Measurements from ENCODE around the gene ZNF853. TPM values are rescaled to one million over a fixed set of nuclear protein-coding genes. Genes with fewer than 3 reads are reported as not detected.

ZNF853 gene
- total RNA-seq, 1 donor from 2014 or later, result 4.9 TPM

- no peak overlapping the region for H3K27ac ChIP-seq (ENCODE audit: low read depth, low read length)
- TF ChIP-seq EZH2 (IDR thresholded peaks at IDR 0.05; ENCODE audit: insufficient read depth, low read length) (no peak), CTCF (IDR thresholded peaks at IDR 0.05; ENCODE audit: insufficient read depth, low read depth, low read length) (no peak)
- peaks cover 28% of the 10 kb centered on the region for H3K36me3 ChIP-seq (ENCODE audit: insufficient read depth, low read length)
- no peak overlapping the region for H3K9ac ChIP-seq (ENCODE audit: low read length)
- H3K9me3 Mint-ChIP-seq (ENCODE audit: unreplicated experiment), result no peaks in the 10 kb centered on the region
- no peak overlapping the region for H3K4me3 ChIP-seq (ENCODE audit: insufficient read depth, low read depth, low read length)
- H3K4me1 ChIP-seq (ENCODE audit: insufficient read depth, low read length), result no peaks in the 10 kb centered on the region
- no peak overlapping the region for H3K4me3 Mint-ChIP-seq (ENCODE audit: unreplicated experiment)
- H3K9me3 ChIP-seq (ENCODE audit: insufficient read depth, low read depth, low read length), result no peaks in the 10 kb centered on the region
- no peak overlapping the region for H3K4me2 ChIP-seq (ENCODE audit: low read length)
- no peak overlapping the region for H3K27ac Mint-ChIP-seq (ENCODE audit: unreplicated experiment)
- no peaks in the 10 kb centered on the region for H3K27me3 Mint-ChIP-seq (ENCODE audit: low read depth, unreplicated experiment)
- H3K4me1 Mint-ChIP-seq (ENCODE audit: low read depth, unreplicated experiment), result no peaks in the 10 kb centered on the region
- no peaks in the 10 kb centered on the region for H3K79me2 ChIP-seq (ENCODE audit: insufficient read depth, low read length)
- no peak overlapping the region for H2AFZ ChIP-seq (ENCODE audit: low read depth, low read length)
- no peaks in the 10 kb centered on the region for H3K27me3 ChIP-seq (ENCODE audit: insufficient read depth, low read length)
- no peak for FAIRE-seq
- peaks cover 17% of the 10 kb centered on the region for H3K36me3 Mint-ChIP-seq (ENCODE audit: low read depth, unreplicated experiment)
- DNase-seq (ENCODE audit: low read depth), result no peak
- H4K20me1 ChIP-seq (ENCODE audit: insufficient read depth, low read length), result peaks cover 16% of the 10 kb centered on the region
Observed at GRCh38 chr7:6600093-6600492, 15.3 kb upstream of the ZNF853 start.

- H2AFZ ChIP-seq (ENCODE audit: low read depth, low read length), result no peak overlapping the region
- H4K20me1 ChIP-seq (ENCODE audit: insufficient read depth, low read length), result peaks cover 16% of the 10 kb centered on the region
- TF ChIP-seq CTCF (IDR thresholded peaks at IDR 0.05; ENCODE audit: insufficient read depth, low read depth, low read length), result no peak
- no peak for TF ChIP-seq EZH2 (IDR thresholded peaks at IDR 0.05; ENCODE audit: insufficient read depth, low read length)
- H3K4me1 Mint-ChIP-seq (ENCODE audit: low read depth, unreplicated experiment), result no peaks in the 10 kb centered on the region
- no peak overlapping the region for H3K27ac ChIP-seq (ENCODE audit: low read depth, low read length)
- no peak for DNase-seq (ENCODE audit: low read depth)
- H3K36me3 Mint-ChIP-seq (ENCODE audit: low read depth, unreplicated experiment), result peaks cover 10% of the 10 kb centered on the region
- no peak overlapping the region for H3K4me2 ChIP-seq (ENCODE audit: low read length)
- no peak overlapping the region for H3K9ac ChIP-seq (ENCODE audit: low read length)
- H3K9me3 Mint-ChIP-seq (ENCODE audit: unreplicated experiment), result no peaks in the 10 kb centered on the region
- no peak overlapping the region for H3K4me3 ChIP-seq (ENCODE audit: insufficient read depth, low read depth, low read length)
- FAIRE-seq, result no peak
- H3K4me1 ChIP-seq (ENCODE audit: insufficient read depth, low read length), result no peaks in the 10 kb centered on the region
- H3K79me2 ChIP-seq (ENCODE audit: insufficient read depth, low read length), result no peaks in the 10 kb centered on the region
- no peak overlapping the region for H3K4me3 Mint-ChIP-seq (ENCODE audit: unreplicated experiment)
- H3K36me3 ChIP-seq (ENCODE audit: insufficient read depth, low read length), result peaks cover 12% of the 10 kb centered on the region
- H3K27me3 ChIP-seq (ENCODE audit: insufficient read depth, low read length), result no peaks in the 10 kb centered on the region
- H3K9me3 ChIP-seq (ENCODE audit: insufficient read depth, low read depth, low read length), result no peaks in the 10 kb centered on the region
- no peaks in the 10 kb centered on the region for H3K27me3 Mint-ChIP-seq (ENCODE audit: low read depth, unreplicated experiment)
- H3K27ac Mint-ChIP-seq (ENCODE audit: unreplicated experiment), result peak overlapping the region; percentile 47
Observed at GRCh38 chr7:6604458-6604857, 11.0 kb upstream of the ZNF853 start.

- H3K4me1 ChIP-seq (ENCODE audit: insufficient read depth, low read length), result no peaks in the 10 kb centered on the region
- Mint-ChIP-seq H3K4me1 (ENCODE audit: low read depth, unreplicated experiment) (no peaks in the 10 kb centered on the region), H3K27me3 (ENCODE audit: low read depth, unreplicated experiment) (no peaks in the 10 kb centered on the region), H3K27ac (ENCODE audit: unreplicated experiment) (no peak overlapping the region), H3K36me3 (ENCODE audit: low read depth, unreplicated experiment) (peaks cover 9% of the 10 kb centered on the region), H3K4me3 (ENCODE audit: unreplicated experiment) (no peak overlapping the region), H3K9me3 (ENCODE audit: unreplicated experiment) (peaks cover 2% of the 10 kb centered on the region)
- H3K4me2 ChIP-seq (ENCODE audit: low read length), result no peak overlapping the region
- H3K79me2 ChIP-seq (ENCODE audit: insufficient read depth, low read length), result no peaks in the 10 kb centered on the region
- no peak overlapping the region for H3K27ac ChIP-seq (ENCODE audit: low read depth, low read length)
- DNase-seq (ENCODE audit: low read depth), result no peak
- H3K36me3 ChIP-seq (ENCODE audit: insufficient read depth, low read length), result peaks cover 8% of the 10 kb centered on the region
- no peak overlapping the region for H3K4me3 ChIP-seq (ENCODE audit: insufficient read depth, low read depth, low read length)
- H4K20me1 ChIP-seq (ENCODE audit: insufficient read depth, low read length), result peaks cover 14% of the 10 kb centered on the region
- H3K27me3 ChIP-seq (ENCODE audit: insufficient read depth, low read length), result no peaks in the 10 kb centered on the region
- H3K9me3 ChIP-seq (ENCODE audit: insufficient read depth, low read depth, low read length), result no peaks in the 10 kb centered on the region
- FAIRE-seq, result no peak
- no peak overlapping the region for H2AFZ ChIP-seq (ENCODE audit: low read depth, low read length)
- no peak for TF ChIP-seq EZH2 (IDR thresholded peaks at IDR 0.05; ENCODE audit: insufficient read depth, low read length)
- no peak for TF ChIP-seq CTCF (IDR thresholded peaks at IDR 0.05; ENCODE audit: insufficient read depth, low read depth, low read length)
- H3K9ac ChIP-seq (ENCODE audit: low read length), result no peak overlapping the region
Observed at GRCh38 chr7:6606866-6607583, 8.4 kb upstream of the ZNF853 start.

All from astrocyte (in vitro differentiated cells and primary cell).